HepG2 (cell line): ENCODE measurements around the gene DIS3L2. TPM values are rescaled to one million over a fixed set of nuclear protein-coding genes. Genes with fewer than 3 reads are reported as not detected.
A peak's percentile ranks its signal among the peaks of the same experiment; 100 is the strongest.

Experiments
- ATAC-seq: fragments of 200-7000 bp; cut with Tn5 transposase; 3 replicates; pipeline ENCODE4 v1.9.1; 2020; ENCODE audit warnings: mild to moderate bottlenecking, moderate library complexity
- BruUV-seq: library from RNA; stranded (reverse); fragments of 400-500 nt; replicated peaks from 2 replicates; lab custom pipeline; 2021; lab: Mats Ljungman, UMichigan
- CTCF ChIA-PET: fragments of 300-600 bp; formaldehyde crosslinking; extraction: SDS; loops from one replicate; lab custom pipeline; 2021; ENCODE audit warnings: low total read pairs, inconsistent platforms, low intra/inter-chr PET ratio; lab: Yijun Ruan, JAX
- POLR2A ChIA-PET: fragments of 350-600 bp; sonication (Branson Sonifier 250); formaldehyde crosslinking; loops from one replicate; lab custom pipeline; 2020; ENCODE audit warnings: antibody characterized with exemption, inconsistent platforms; lab: Yijun Ruan, JAX
- DNase-seq: peaks from one replicate; pipeline ENCODE4 v3.0.0-alpha.2; 2015; ENCODE audit warnings: low spot score
- FAIRE-seq: peaks from 3 replicates; lab custom pipeline; 2011; peaks lifted over from hg19 to GRCh38; lab: Jason Lieb, UNC
- H2AFZ ChIP-seq: one replicate; pipeline ENCODE4 v1.6.1; 2011; ENCODE audit warnings: low read length, inconsistent platforms
- H3K27ac ChIP-seq: fragments of 300-600 bp; 3 replicates; pipeline ENCODE4 v1.8.0; 2011; ENCODE audit warnings: mixed run types, mild to moderate bottlenecking, mixed read lengths, low read length, inconsistent platforms; ENCODE audit not compliant: insufficient read depth; ENCODE audit errors: extremely low read length
- H3K27me3 ChIP-seq, 2 experiments: fragments of 200-600 bp in 1 of 2; 2 replicates in 1 of 2; 3 replicates in 1 of 2; pipeline versions ENCODE4 v1.6.0 to v1.8.0; 2011; ENCODE audit warnings: low read length in 2 of 2, mild to moderate bottlenecking in 2 of 2, moderate library complexity in 2 of 2, inconsistent platforms in 1 of 2; ENCODE audit not compliant: insufficient read depth in 2 of 2, control insufficient read depth in 1 of 2
- H3K36me3 ChIP-seq, 2 experiments: fragments of 200-600 bp in 1 of 2; replicated peaks in 1 of 2; 2 replicates in 1 of 2; 3 replicates in 1 of 2; pipeline versions ENCODE4 v1.5.1 to v1.8.0; 2011; ENCODE audit warnings: low read length in 2 of 2, inconsistent platforms in 1 of 2; ENCODE audit not compliant: insufficient read depth in 2 of 2, control insufficient read depth in 1 of 2
- H3K4me1 ChIP-seq: 2 replicates; pipeline ENCODE4 v1.5.1; 2012; ENCODE audit warnings: low read length, inconsistent platforms; ENCODE audit not compliant: insufficient read depth
- H3K4me2 ChIP-seq: 2 replicates; pipeline ENCODE4 v1.6.0; 2011; ENCODE audit warnings: low read depth, low read length, inconsistent platforms
- H3K4me3 ChIP-seq, 3 experiments: fragments of 200-600 bp in 1 of 3; sonication (generic), shearing (Covaris generic) in 1 of 3; replicated peaks in 1 of 3; 2 replicates each; pipeline ENCODE4 v1.5.1; 2011 to 2016; ENCODE audit warnings: low read length in 3 of 3, inconsistent platforms in 2 of 3, low read depth in 2 of 3, mild to moderate bottlenecking in 2 of 3, control low read depth in 1 of 3, mixed read lengths in 1 of 3; ENCODE audit not compliant: insufficient read depth in 1 of 3
- H3K79me2 ChIP-seq: one replicate; pipeline ENCODE4 v1.6.1; 2011; ENCODE audit warnings: low read length, inconsistent platforms; ENCODE audit not compliant: insufficient read depth
- H3K9ac ChIP-seq: 2 replicates; pipeline ENCODE4 v1.6.0; 2011; ENCODE audit warnings: mild to moderate bottlenecking, low read depth, low read length, inconsistent platforms; ENCODE audit not compliant: insufficient read depth
- H3K9me3 ChIP-seq: 2 replicates; pipeline ENCODE4 v1.5.1; 2012; ENCODE audit warnings: mild to moderate bottlenecking, low read length
- H4K20me1 ChIP-seq: 2 replicates; pipeline ENCODE4 v1.6.0; 2011; ENCODE audit warnings: inconsistent platforms, mild to moderate bottlenecking, low read length, moderate library complexity; ENCODE audit not compliant: insufficient read depth
- ATF7 ChIP-seq, 2 experiments: fragments of 450-650 bp in 1 of 2; sonication (generic) in 1 of 2; formaldehyde crosslinking in 1 of 2; IDR thresholded peaks; 2 replicates each; pipeline versions ENCODE4 v1.4.0 to v1.6.1; 2016 to 2020; ENCODE audit warnings: antibody characterized with exemption in 1 of 2, mild to moderate bottlenecking in 1 of 2, missing genetic modification reagents in 1 of 2
- FOXK1 ChIP-seq: sonication (generic); formaldehyde crosslinking; IDR thresholded peaks from 2 replicates; pipeline ENCODE4 v1.4.0; 2020; ENCODE audit warnings: low read depth, missing genetic modification reagents, borderline replicate concordance
- MAFG ChIP-seq: sonication (generic); formaldehyde crosslinking; IDR thresholded peaks from 2 replicates; pipeline ENCODE4 v1.5.1; 2020; ENCODE audit warnings: mild to moderate bottlenecking, missing genetic modification reagents
- SIN3B ChIP-seq: fragments of 150-350 bp; IDR thresholded peaks from 2 replicates; pipeline ENCODE4 v1.6.1; 2014; ENCODE audit warnings: low read length
- SOX13 ChIP-seq, 3 experiments: fragments of 450-650 bp in 1 of 3; sonication (generic) in 1 of 3; formaldehyde crosslinking in 1 of 3; IDR thresholded peaks in 2 of 3; conservative IDR thresholded peaks in 1 of 3; 2 replicates each; pipeline versions ENCODE4 v1.5.0 to v1.6.1; 2016 to 2020; ENCODE audit warnings: antibody characterized with exemption in 1 of 3, mild to moderate bottlenecking in 1 of 3, missing compliant biosample characterization in 1 of 3, missing genetic modification reagents in 1 of 3, moderate library complexity in 1 of 3
- ZBTB33 ChIP-seq: sonication (generic); formaldehyde crosslinking; IDR thresholded peaks from 2 replicates; pipeline ENCODE4 v1.4.0; 2020; ENCODE audit warnings: missing genetic modification reagents
- ZBTB42 ChIP-seq: sonication (generic); formaldehyde crosslinking; IDR thresholded peaks from 2 replicates; pipeline ENCODE4 v1.5.0; 2020; ENCODE audit warnings: mild to moderate bottlenecking, missing genetic modification reagents
- ZC3H13 ChIP-seq: sonication (generic); formaldehyde crosslinking; IDR thresholded peaks from 2 replicates; pipeline ENCODE4 v1.8.1; 2023; ENCODE audit warnings: mild to moderate bottlenecking, missing genetic modification reagents, moderate library complexity
- ZEB1 ChIP-seq: IDR thresholded peaks from 2 replicates; pipeline ENCODE4 v1.6.1; 2012; ENCODE audit warnings: mild to moderate bottlenecking, low read depth, inconsistent platforms; ENCODE audit not compliant: insufficient replicate concordance
- ZNF335 ChIP-seq: sonication (generic); formaldehyde crosslinking; IDR thresholded peaks from 2 replicates; pipeline ENCODE4 v1.4.0; 2020; ENCODE audit warnings: missing genetic modification reagents
- ZNF772 ChIP-seq: sonication (generic); formaldehyde crosslinking; IDR thresholded peaks from 2 replicates; pipeline ENCODE4 v1.5.0; 2020; ENCODE audit warnings: mild to moderate bottlenecking, missing genetic modification reagents
- WGBS: methylation state at CpG from one replicate; pipeline ENCODE4 v1.1.6; 2017; ENCODE audit warnings: low lambda C conversion rate; 5-methylcytosine and 5-hydroxymethylcytosine counted together
- in situ Hi-C: cut with HindIII; loops from 2 replicates; pipeline ENCODE4 v1.10.0; 2017; ENCODE audit warnings: low pct_unique_long_range_greater_than_20kb; ENCODE audit not compliant: extremely low pct_ligation_motif_present
- intact Hi-C: fragments of 100-400 bp; cut with micrococcal nuclease; formaldehyde crosslinking; loops from one replicate; pipeline ENCODE4 v1.10.0; 2022; ENCODE audit not compliant: unreplicated experiment
- polyA plus RNA-seq, 8 experiments: library from polyadenylated mRNA; depleted of rRNA in 3 of 8; stranded (reverse) in 7 of 8; unstranded in 1 of 8; fragments of >200 nt; fragmentation: Illumina TruSeq in 4 of 8; extraction: Trizol in 4 of 8; gene quantifications; 2 replicates each; pipeline versions ENCODE4 v1.2.1 to v1.2.3, GENCODE V29; 2011 to 2016; ENCODE audit warnings: low read depth in 4 of 8, missing spikeins in 1 of 8, mixed read lengths in 1 of 8; ENCODE audit not compliant: insufficient read depth in 1 of 8
- total RNA-seq, 5 experiments: library from RNA; depleted of rRNA; stranded (reverse); fragments of >200 nt; fragmentation: Illumina TruSeq; extraction: Trizol; gene quantifications; 2 replicates each; pipeline ENCODE4 v1.2.3, GENCODE V29; 2016; ENCODE audit warnings: low read depth in 1 of 5
- TF ChIP-seq, protein P1 (sequence below): sonication (generic); formaldehyde crosslinking; IDR thresholded peaks from 2 replicates; pipeline ENCODE4 v1.4.0; 2020; ENCODE audit warnings: missing genetic modification reagents, borderline replicate concordance
- TF ChIP-seq, protein P2 (sequence below): sonication (generic); formaldehyde crosslinking; IDR thresholded peaks from 2 replicates; pipeline ENCODE4 v1.5.0; 2020; ENCODE audit warnings: mild to moderate bottlenecking, missing genetic modification reagents, borderline replicate concordance

The DIS3L2 gene
- total and polyA plus RNA-seq, 2 of the 13 experiments (the other 11 are each of a cell fraction or from before 2014, with no cell fraction given) = 7.0 to 23.9 TPM

GRCh38 chr2:232339121-232340081 lies 377.9 kb downstream of the DIS3L2 start:
- 62% methylated on average over 22 of the region's 23 CpGs for WGBS
- H3K27ac ChIP-seq = no peak overlapping the region
- intact Hi-C loops = no loop called here
- H3K9ac ChIP-seq = no peak overlapping the region
- DNase-seq (no peak), ATAC-seq (peak; percentile 60), FAIRE-seq (no peak)
- H2AFZ ChIP-seq = no peak overlapping the region
- 0 out of 5 replicates have a peak, but pooled peaks cover 0 to 6% of the 10 kb centered on the region in 2 experiments for H3K36me3 ChIP-seq
- no TSS peak for BruUV-seq
- H3K27me3 ChIP-seq = peaks cover 0 to 6% of the 10 kb centered on the region in 2 experiments; a peak in 1 of 5 replicates
- ChIA-PET POLR2A (no interaction called here), CTCF (no interaction called here)
- H3K9me3 ChIP-seq = no peaks in the 10 kb centered on the region
- no peak overlapping the region for H3K4me2 ChIP-seq
- H3K4me3 ChIP-seq = no peak overlapping the region
- peaks cover 2% of the 10 kb centered on the region; the same call in 1 of the 2 replicates for H4K20me1 ChIP-seq
- no peaks in the 10 kb centered on the region for H3K79me2 ChIP-seq
- no peaks in the 10 kb centered on the region for H3K4me1 ChIP-seq
- in situ Hi-C loops = no loop called here
- TF ChIP-seq ZC3H13 (no peak), ZNF772 (CRISPR knock-in tag) (0 out of 2 replicates have a peak, but pooled peaks have one; percentile 41), ATF7 (IDR thresholded peaks at IDR 0.05) (no peak), ATF7 (CRISPR knock-in tag; IDR thresholded peaks at IDR 0.05) (no peak), SIN3B (no peak), ZNF335 (CRISPR knock-in tag) (no peak), SOX13 (IDR thresholded peaks at IDR 0.05) (no peak), SOX13 (CRISPR knock-in tag; conservative IDR thresholded peaks at IDR 0.05 in 1 of 2, IDR thresholded peaks at IDR 0.05 in 1 of 2) (no peak), ZBTB33 (CRISPR knock-in tag) (peak; percentile 51; the same call in 1 of the 2 replicates), FOXK1 (CRISPR knock-in tag) (no peak), ZEB1 (no peak), ZBTB42 (no peak), MAFG (CRISPR knock-in tag) (no peak)
- TF ChIP-seq, protein P1, sequence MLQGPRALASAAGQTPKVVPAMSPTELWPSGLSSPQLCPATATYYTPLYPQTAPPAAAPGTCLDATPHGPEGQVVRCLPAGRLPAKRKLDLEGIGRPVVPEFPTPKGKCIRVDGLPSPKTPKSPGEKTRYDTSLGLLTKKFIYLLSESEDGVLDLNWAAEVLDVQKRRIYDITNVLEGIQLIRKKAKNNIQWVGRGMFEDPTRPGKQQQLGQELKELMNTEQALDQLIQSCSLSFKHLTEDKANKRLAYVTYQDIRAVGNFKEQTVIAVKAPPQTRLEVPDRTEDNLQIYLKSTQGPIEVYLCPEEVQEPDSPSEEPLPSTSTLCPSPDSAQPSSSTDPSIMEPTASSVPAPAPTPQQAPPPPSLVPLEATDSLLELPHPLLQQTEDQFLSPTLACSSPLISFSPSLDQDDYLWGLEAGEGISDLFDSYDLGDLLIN = no peak
- TF ChIP-seq, protein P2, sequence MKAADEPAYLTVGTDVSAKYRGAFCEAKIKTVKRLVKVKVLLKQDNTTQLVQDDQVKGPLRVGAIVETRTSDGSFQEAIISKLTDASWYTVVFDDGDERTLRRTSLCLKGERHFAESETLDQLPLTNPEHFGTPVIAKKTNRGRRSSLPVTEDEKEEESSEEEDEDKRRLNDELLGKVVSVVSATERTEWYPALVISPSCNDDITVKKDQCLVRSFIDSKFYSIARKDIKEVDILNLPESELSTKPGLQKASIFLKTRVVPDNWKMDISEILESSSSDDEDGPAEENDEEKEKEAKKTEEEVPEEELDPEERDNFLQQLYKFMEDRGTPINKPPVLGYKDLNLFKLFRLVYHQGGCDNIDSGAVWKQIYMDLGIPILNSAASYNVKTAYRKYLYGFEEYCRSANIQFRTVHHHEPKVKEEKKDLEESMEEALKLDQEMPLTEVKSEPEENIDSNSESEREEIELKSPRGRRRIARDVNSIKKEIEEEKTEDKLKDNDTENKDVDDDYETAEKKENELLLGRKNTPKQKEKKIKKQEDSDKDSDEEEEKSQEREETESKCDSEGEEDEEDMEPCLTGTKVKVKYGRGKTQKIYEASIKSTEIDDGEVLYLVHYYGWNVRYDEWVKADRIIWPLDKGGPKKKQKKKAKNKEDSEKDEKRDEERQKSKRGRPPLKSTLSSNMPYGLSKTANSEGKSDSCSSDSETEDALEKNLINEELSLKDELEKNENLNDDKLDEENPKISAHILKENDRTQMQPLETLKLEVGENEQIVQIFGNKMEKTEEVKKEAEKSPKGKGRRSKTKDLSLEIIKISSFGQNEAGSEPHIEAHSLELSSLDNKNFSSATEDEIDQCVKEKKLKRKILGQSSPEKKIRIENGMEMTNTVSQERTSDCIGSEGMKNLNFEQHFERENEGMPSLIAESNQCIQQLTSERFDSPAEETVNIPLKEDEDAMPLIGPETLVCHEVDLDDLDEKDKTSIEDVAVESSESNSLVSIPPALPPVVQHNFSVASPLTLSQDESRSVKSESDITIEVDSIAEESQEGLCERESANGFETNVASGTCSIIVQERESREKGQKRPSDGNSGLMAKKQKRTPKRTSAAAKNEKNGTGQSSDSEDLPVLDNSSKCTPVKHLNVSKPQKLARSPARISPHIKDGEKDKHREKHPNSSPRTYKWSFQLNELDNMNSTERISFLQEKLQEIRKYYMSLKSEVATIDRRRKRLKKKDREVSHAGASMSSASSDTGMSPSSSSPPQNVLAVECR (CRISPR knock-in tag) = no peak
